ENCODE results near the gene LRP1B. TPM values are rescaled to one million over a fixed set of nuclear protein-coding genes. Genes with fewer than 3 reads are reported as not detected.

Gene LRP1B
- total and polyA plus RNA-seq, 2 experiments from 2014 or later = not detected

- Histone ChIP-seq H3K9me2 (ENCODE audit: insufficient read depth) (no peaks in the 10 kb centered on the region), H3K4me1 (ENCODE audit: insufficient read depth) (no peaks in the 10 kb centered on the region), H3K4me2 (ENCODE audit: unreplicated experiment) (no peak overlapping the region), H4K20me1 (ENCODE audit: insufficient read depth) (no peaks in the 10 kb centered on the region), H3K9me3 (ENCODE audit: low read depth) (no peaks in the 10 kb centered on the region), H3F3A (ENCODE audit: insufficient read depth) (no peaks in the 10 kb centered on the region), H3K27ac (no peak overlapping the region), H3K36me3 (ENCODE audit: low read depth) (no peaks in the 10 kb centered on the region), H2AFZ (no peak overlapping the region), H3K4me3 (no peak overlapping the region), H3K79me2 (ENCODE audit: insufficient read depth) (no peaks in the 10 kb centered on the region), H3K27me3 (replicated peaks; ENCODE audit: insufficient read depth) (no peaks in the 10 kb centered on the region), H3K9ac (no peak overlapping the region)
- 35 to 41% methylated on average over 2 of the region's 2 CpGs for WGBS, 2 experiments (ENCODE audit: low coverage in 1 of 2, low lambda C conversion rate in 2 of 2, missing lambda C conversion rate in 2 of 2)
- in situ Hi-C loops (cut with MboI) = no loop called here
- no peak for DNase-seq
- TF ChIP-seq EZH2phosphoT487 (IDR thresholded peaks at IDR 0.05; ENCODE audit: insufficient read depth, low read depth) (no peak), EZH2 (IDR thresholded peaks at IDR 0.05; ENCODE audit: insufficient read depth, poor library complexity, severe bottlenecking) (no peak)
Observed at GRCh38 chr2:142030735-142031134, 100.1 kb downstream of the LRP1B start.

- no peak overlapping the region for H3K9ac ChIP-seq
- in situ Hi-C loops (cut with MboI) = no loop called here
- no peaks in the 10 kb centered on the region for H3K36me3 ChIP-seq (ENCODE audit: low read depth)
- H3K4me2 ChIP-seq (ENCODE audit: unreplicated experiment) = no peak overlapping the region
- H3K4me3 ChIP-seq = no peak overlapping the region
- WGBS, 2 experiments (ENCODE audit: low coverage in 1 of 2, low lambda C conversion rate in 2 of 2, missing lambda C conversion rate in 2 of 2) = 68 to 85% methylated on average over 1 of the region's 1 CpG
- no peaks in the 10 kb centered on the region for H4K20me1 ChIP-seq (ENCODE audit: insufficient read depth)
- TF ChIP-seq EZH2phosphoT487 (IDR thresholded peaks at IDR 0.05; ENCODE audit: insufficient read depth, low read depth) = no peak
- TF ChIP-seq EZH2 (IDR thresholded peaks at IDR 0.05; ENCODE audit: insufficient read depth, poor library complexity, severe bottlenecking) = no peak
- no peaks in the 10 kb centered on the region for H3K9me2 ChIP-seq (ENCODE audit: insufficient read depth)
- no peak for DNase-seq
- H2AFZ ChIP-seq = no peak overlapping the region
- no peaks in the 10 kb centered on the region for H3K4me1 ChIP-seq (ENCODE audit: insufficient read depth)
- H3K27ac ChIP-seq = no peak overlapping the region
- H3K27me3 ChIP-seq (replicated peaks; ENCODE audit: insufficient read depth) = no peaks in the 10 kb centered on the region
- no peaks in the 10 kb centered on the region for H3K9me3 ChIP-seq (ENCODE audit: low read depth)
- H3F3A ChIP-seq (ENCODE audit: insufficient read depth) = no peaks in the 10 kb centered on the region
- H3K79me2 ChIP-seq (ENCODE audit: insufficient read depth) = no peaks in the 10 kb centered on the region
Observed at GRCh38 chr2:142029974-142030373, 100.8 kb downstream of the LRP1B start.

GRCh38 chr2:142025394-142025793 is 105.4 kb downstream of the LRP1B start:
- DNase-seq = no peak
- no peak overlapping the region for H3K4me3 ChIP-seq
- no peaks in the 10 kb centered on the region for H3K9me2 ChIP-seq (ENCODE audit: insufficient read depth)
- in situ Hi-C loops (cut with MboI) = no loop called here
- no peak overlapping the region for H3K9ac ChIP-seq
- no peaks in the 10 kb centered on the region for H4K20me1 ChIP-seq (ENCODE audit: insufficient read depth)
- H3F3A ChIP-seq (ENCODE audit: insufficient read depth) = no peaks in the 10 kb centered on the region
- no peaks in the 10 kb centered on the region for H3K27me3 ChIP-seq (replicated peaks; ENCODE audit: insufficient read depth)
- 55 to 58% methylated on average over 1 of the region's 1 CpG for WGBS, 2 experiments (ENCODE audit: low coverage in 1 of 2, low lambda C conversion rate in 2 of 2, missing lambda C conversion rate in 2 of 2)
- no peaks in the 10 kb centered on the region for H3K79me2 ChIP-seq (ENCODE audit: insufficient read depth)
- no peak overlapping the region for H2AFZ ChIP-seq
- H3K9me3 ChIP-seq (ENCODE audit: low read depth) = no peaks in the 10 kb centered on the region
- H3K36me3 ChIP-seq (ENCODE audit: low read depth) = no peaks in the 10 kb centered on the region
- H3K27ac ChIP-seq = no peak overlapping the region
- H3K4me1 ChIP-seq (ENCODE audit: insufficient read depth) = no peaks in the 10 kb centered on the region
- no peak overlapping the region for H3K4me2 ChIP-seq (ENCODE audit: unreplicated experiment)
- TF ChIP-seq EZH2 (IDR thresholded peaks at IDR 0.05; ENCODE audit: insufficient read depth, poor library complexity, severe bottlenecking) = no peak
- no peak for TF ChIP-seq EZH2phosphoT487 (IDR thresholded peaks at IDR 0.05; ENCODE audit: insufficient read depth, low read depth)

GRCh38 chr2:142020368-142020767 is 110.4 kb downstream of the LRP1B start:
- no peaks in the 10 kb centered on the region for H3K27me3 ChIP-seq (replicated peaks; ENCODE audit: insufficient read depth)
- H3K4me3 ChIP-seq = no peak overlapping the region
- H4K20me1 ChIP-seq (ENCODE audit: insufficient read depth) = no peaks in the 10 kb centered on the region
- no peak for DNase-seq
- H3K27ac ChIP-seq = no peak overlapping the region
- no peaks in the 10 kb centered on the region for H3K4me1 ChIP-seq (ENCODE audit: insufficient read depth)
- H2AFZ ChIP-seq = no peak overlapping the region
- WGBS, 2 experiments (ENCODE audit: low coverage in 1 of 2, low lambda C conversion rate in 2 of 2, missing lambda C conversion rate in 2 of 2) = 0 to 3% methylated on average over 1 of the region's 1 CpG
- no peaks in the 10 kb centered on the region for H3K9me2 ChIP-seq (ENCODE audit: insufficient read depth)
- TF ChIP-seq EZH2 (IDR thresholded peaks at IDR 0.05; ENCODE audit: insufficient read depth, poor library complexity, severe bottlenecking) = no peak
- H3K9me3 ChIP-seq (ENCODE audit: low read depth) = no peaks in the 10 kb centered on the region
- no peak overlapping the region for H3K4me2 ChIP-seq (ENCODE audit: unreplicated experiment)
- no peaks in the 10 kb centered on the region for H3F3A ChIP-seq (ENCODE audit: insufficient read depth)
- no peak overlapping the region for H3K9ac ChIP-seq
- H3K36me3 ChIP-seq (ENCODE audit: low read depth) = no peaks in the 10 kb centered on the region
- H3K79me2 ChIP-seq (ENCODE audit: insufficient read depth) = no peaks in the 10 kb centered on the region
- in situ Hi-C loops (cut with MboI) = no loop called here

- no peaks in the 10 kb centered on the region for H3K79me2 ChIP-seq (ENCODE audit: insufficient read depth)
- in situ Hi-C loops (cut with MboI) = no loop called here
- H4K20me1 ChIP-seq (ENCODE audit: insufficient read depth) = no peaks in the 10 kb centered on the region
- H3K9me3 ChIP-seq (ENCODE audit: low read depth) = no peaks in the 10 kb centered on the region
- WGBS, 2 experiments (ENCODE audit: low coverage in 1 of 2, low lambda C conversion rate in 2 of 2, missing lambda C conversion rate in 2 of 2) = 32 to 33% methylated on average over 1 of the region's 1 CpG
- H3K9ac ChIP-seq = no peak overlapping the region
- H3K4me2 ChIP-seq (ENCODE audit: unreplicated experiment) = no peak overlapping the region
- H3K4me3 ChIP-seq = no peak overlapping the region
- no peak overlapping the region for H3K27ac ChIP-seq
- no peak overlapping the region for H2AFZ ChIP-seq
- DNase-seq = no peak
- H3F3A ChIP-seq (ENCODE audit: insufficient read depth) = no peaks in the 10 kb centered on the region
- H3K27me3 ChIP-seq (replicated peaks; ENCODE audit: insufficient read depth) = no peaks in the 10 kb centered on the region
- H3K4me1 ChIP-seq (ENCODE audit: insufficient read depth) = no peaks in the 10 kb centered on the region
- no peaks in the 10 kb centered on the region for H3K36me3 ChIP-seq (ENCODE audit: low read depth)
- H3K9me2 ChIP-seq (ENCODE audit: insufficient read depth) = no peaks in the 10 kb centered on the region
- TF ChIP-seq EZH2 (IDR thresholded peaks at IDR 0.05; ENCODE audit: insufficient read depth, poor library complexity, severe bottlenecking) (no peak), EZH2phosphoT487 (IDR thresholded peaks at IDR 0.05; ENCODE audit: insufficient read depth, low read depth) (no peak)
Observed at GRCh38 chr2:142014536-142014935, 116.3 kb downstream of the LRP1B start.
